Ecto neural progenitor cell (in vitro differentiated cells): ENCODE measurements around the gene DERL3.
A peak's percentile ranks its signal among the peaks of the same experiment; 100 is the strongest.

Experiments
- DNase-seq: peaks from one replicate; pipeline ENCODE4 v3.0.0-alpha.2; 2018; ENCODE audit warnings: low spot score

The DERL3 gene

DNA sequence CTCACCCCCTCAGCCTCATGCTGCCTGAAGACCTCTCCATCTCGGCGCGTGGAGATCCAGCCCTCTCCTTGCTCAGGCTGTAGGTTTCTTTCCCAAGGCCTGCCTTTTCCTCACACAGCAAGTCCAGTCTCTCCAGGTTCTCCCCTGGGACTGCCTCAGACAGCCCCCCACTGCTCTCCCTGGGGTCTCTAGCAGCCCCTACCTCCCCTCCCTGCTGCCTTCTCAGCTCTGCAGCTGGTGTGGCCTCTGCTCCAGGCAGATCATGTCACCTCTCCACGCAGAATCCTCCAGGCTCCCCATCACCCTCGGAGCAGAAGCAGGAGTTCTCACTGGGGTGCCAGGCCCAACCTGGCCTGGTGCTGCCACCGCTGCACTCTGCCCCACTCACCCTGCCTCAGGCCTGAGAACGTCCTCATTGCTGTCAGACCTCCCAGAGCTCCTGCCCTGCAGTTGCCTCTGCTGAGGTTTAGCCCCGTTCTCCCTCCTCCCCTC is 36.9 kb downstream of the DERL3 start:
- DNase-seq: no peak

GRCh38 chr22:23801238-23801821 is 37.5 kb downstream of the DERL3 start:
- no peak for DNase-seq

DNA sequence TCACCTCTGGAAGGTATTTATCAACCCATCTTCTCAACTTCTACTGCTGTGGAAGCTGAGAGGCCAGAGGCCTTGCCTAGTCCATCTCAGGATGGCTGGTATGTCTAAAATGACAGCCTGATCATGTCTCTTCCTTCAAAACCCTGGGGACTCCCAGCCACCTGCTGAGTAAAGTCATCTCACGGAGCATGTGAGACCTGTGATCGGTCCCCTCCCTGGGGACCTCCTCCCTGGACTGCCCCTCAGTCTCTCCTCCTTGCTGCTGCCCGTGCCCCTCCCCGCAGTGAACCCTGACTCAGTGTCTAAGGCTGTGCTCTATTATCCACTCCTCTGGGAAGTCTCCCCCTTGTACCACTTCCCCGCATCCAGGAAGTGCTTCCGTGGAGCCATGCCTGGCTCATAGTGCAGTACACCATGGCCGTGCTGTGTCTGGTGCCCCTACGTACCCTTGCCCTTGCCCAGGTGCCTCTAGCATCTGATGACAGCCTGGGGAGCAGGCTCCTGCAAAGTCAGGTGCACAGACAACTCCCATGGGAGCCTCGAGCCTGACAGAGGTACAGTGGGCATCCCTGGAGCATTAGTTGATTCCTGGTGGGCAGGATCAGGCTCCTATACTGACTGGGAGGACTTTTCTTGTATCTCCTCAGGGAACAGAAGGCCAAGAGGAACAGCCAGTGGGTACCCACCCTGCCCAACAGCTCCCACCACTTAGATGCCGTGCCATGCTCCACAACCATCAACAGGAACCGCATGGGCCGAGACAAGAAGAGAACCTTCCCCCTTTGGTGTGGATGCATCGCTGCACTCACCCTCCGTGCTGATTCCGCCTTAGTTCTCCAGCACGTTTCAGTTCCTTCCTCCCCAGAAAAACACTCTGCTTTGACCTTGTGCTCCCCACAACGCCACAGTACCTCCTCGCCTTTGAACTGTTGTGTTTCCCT is 38.2 kb downstream of the DERL3 start:
- DNase-seq: no peak

DNA sequence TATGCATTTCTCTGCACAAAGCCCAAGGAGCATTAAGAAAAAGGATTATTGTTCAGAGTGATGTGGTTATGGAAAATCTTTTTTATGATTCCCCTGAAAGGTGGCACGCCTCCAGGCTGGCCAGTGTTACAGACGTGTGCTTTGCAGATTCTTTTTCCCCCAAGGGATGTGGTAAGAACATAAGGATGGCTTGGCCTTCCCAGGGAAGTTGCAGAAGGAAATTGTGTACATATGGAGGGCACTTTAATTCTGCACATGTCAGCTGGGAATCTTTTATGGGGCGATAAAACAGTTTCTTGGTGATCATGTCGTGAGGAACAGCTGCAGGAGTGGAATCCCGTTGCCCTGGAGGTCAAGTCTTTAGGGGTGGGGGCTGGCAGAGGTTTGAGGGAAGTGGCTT is 42.3 kb downstream of the DERL3 start:
- DNase-seq: no peak

GRCh38 chr22:23793326-23793725 is 45.5 kb downstream of the DERL3 start:
- DNase-seq: no peak

DNA sequence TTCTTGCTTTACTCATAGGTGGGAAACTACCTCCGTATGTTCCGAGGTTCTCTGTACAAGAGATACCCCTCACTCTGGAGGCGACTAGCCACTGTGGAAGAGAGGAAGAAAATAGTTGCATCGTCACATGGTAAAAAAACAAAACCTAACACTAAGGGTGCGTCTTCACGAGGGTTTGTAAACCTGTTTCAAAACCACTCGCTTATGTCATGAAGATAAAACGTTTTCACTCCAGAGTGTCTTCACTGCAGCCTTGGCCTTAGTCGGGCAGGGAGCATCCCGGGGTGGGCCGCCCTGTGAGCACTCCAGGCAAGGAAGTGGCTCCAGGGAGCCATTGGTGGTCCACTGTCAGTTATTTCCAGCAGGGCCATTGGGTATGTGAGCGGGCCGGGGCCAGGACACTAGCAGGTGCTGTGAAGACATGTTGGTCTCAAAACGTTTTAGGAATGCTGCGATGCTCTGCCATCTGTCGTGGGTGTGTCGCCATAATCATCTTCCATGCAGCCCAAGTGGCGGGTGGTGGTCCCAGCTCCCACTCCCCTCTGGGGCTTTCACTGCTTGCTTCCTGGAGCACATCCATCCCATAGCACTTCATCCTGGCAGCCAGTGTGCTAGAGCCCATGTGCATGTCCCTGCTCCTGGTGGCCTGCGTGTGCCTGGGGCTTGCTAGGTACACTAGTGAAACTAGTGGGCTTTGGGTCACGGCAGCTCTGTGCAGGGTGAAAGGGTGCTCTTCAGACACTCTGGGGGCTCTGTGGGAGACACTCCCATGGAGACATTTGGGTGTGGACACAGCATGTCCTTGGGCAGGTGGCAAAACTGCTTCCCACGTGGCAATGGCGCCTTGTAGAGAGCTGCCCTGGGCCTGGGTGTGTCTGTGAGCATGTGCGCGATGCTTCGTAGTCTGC is 46.8 kb downstream of the DERL3 start:
- DNase-seq: no peak

DNA sequence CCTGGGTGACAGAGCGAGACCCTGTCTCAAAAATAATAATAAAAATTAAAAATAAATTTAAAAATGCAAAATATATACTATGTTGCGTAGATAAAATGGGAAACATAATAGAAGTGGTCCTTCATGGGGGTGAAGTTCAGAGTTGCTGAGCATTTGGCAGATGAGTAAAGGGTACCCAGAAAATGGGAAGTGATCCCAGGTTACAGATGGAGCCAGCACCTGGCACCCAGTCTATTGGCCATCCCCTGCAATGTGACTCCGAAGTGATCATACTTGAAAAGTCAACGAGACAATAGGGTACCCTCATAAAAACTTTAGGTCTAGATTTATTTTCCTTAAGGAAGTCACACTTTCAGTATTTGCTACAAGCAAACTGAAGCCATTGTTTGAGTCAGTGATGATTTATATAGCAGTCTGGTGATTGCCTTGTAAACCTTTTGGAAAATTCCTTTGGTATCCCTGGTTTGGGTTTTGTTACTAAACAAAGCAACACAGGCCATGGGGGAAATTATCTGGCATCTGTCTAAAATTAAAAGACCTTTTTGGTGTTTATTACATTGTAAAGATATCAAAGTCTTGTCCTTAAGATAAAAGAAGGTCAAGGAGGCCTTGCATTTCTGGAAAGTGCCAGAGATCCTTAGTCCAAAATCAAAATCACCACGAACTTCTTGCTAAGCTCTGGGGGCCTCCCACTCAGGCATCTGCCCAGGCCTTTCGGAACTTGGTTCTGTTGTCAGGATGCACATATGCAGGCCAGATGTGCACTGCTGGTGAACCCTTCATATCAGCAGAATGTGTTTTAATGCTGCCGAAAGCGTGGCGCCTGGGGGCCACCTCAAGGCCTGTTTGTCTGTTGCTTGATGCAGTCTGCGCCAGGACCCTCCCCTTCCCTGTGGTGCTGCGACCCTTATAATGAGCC is 47.7 kb downstream of the DERL3 start:
- no peak for DNase-seq

- no peak for DNase-seq
These were observed 49.2 kb downstream of the DERL3 start for GRCh38 chr22:23789638-23790037.

GRCh38 chr22:23789121-23789520 is 49.7 kb downstream of the DERL3 start:
- DNase-seq: no peak

GRCh38 chr22:23787910-23788309 is 50.9 kb downstream of the DERL3 start:
- DNase-seq: no peak

- DNase-seq: no peak
These were observed 51.3 kb downstream of the DERL3 start for GRCh38 chr22:23787600-23787896.

DNA sequence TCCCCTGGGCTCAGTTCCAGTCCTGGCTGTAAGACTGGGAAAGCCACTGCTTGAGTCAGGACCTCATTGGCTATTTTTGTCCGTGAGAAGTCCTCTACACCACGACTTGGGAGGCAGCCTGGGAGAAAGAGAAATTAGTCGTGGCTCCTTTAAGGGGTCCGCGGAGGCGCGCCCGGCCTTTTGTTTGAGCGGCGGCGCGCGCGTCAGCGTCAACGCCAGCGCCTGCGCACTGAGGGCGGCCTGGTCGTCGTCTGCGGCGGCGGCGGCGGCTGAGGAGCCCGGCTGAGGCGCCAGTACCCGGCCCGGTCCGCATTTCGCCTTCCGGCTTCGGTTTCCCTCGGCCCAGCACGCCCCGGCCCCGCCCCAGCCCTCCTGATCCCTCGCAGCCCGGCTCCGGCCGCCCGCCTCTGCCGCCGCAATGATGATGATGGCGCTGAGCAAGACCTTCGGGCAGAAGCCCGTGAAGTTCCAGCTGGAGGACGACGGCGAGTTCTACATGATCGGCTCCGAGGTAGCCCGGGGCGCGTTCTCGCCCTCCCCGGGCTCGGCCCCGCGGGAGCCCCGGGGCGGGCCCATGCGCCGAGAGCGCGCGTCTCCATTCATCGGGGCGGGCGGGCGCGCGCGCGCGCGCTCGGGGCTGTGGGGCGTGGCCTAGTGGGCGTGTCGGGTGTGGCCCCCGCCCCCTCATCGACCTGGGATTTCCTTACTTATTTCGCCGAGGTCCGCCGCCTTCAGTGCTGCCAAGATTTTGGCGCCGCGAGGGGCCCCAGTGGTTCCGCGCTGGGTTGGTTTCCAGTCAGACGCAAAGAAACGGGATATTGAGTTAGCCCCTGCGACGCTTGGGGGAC is 51.8 kb downstream of the DERL3 start, which contains the start of gene SMARCB1:
SMARCB1 (plus strand) TSS at position 215 of the 848 bp plus-strand sequence; CDS start at position 419, 204 bp downstream.
- peak; percentile 94 for DNase-seq

DNA sequence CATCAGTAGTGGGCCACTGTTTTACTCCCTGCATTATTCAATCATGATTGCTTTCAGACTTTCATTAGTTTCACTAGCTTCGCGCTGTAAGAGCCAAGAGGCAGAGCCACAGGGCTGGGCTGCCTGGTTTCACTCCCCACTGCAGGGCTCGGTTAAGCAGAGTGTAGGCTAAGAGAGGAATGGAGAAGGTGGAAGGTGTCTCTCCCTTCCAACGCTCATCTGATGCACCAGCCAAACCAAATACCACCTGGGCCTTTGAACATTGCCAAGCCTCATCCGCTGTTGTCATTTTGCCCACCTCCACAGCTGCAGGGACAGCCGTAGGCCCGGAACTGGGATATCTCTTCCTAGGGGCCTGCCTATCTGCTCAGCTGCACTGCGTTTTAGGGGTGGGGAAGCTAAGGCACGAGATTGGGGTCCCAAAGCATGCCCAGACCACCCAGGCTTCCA is 52.5 kb downstream of the DERL3 start:
- DNase-seq: no peak
